ENCODE data around the gene GALE.

DNA sequence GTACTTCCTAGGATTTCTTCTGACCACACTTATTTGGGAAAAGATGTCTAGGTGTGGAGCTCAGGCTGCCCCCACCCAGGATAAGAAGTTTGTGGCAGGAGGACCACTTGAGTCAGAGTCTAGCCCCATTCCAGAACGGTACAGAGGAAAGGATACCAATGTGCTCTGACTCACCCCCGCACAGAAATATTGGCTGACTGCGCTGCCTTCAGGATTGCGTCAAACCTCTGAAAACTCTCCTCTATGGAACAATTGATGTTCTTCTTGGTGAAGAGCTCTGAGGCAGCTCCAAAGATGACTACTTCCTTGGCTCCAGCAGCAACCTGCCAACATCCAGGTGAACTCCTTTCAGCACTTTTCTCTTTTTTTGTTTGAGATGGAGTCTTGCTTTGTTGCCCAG, 13.5 kb upstream of the GALE start:
- TF ChIP-seq TAF1 (IDR thresholded peaks at IDR 0.05; ENCODE audit: borderline replicate concordance, insufficient read depth, low read length) (no peak), SIN3A (IDR thresholded peaks at IDR 0.05; ENCODE audit: borderline replicate concordance, insufficient read depth, low read length) (no peak), FOXP2 (optimal IDR thresholded peaks at IDR 0.05; ENCODE audit: borderline replicate concordance, extremely low read depth, extremely low read length, insufficient read depth) (no peak)
